ENCODE measurements around the gene CARF. TPM values are rescaled to one million over a fixed set of nuclear protein-coding genes. Genes with fewer than 3 reads are reported as not detected.
"Not testable (repeated sequence)": the region's sequence is repeated elsewhere in the genome, so short reads cannot be mapped to it uniquely, and the experiment has no call there.

The CARF gene
- total RNA-seq, 1 donor from 2014 or later: 3.6 TPM

DNA sequence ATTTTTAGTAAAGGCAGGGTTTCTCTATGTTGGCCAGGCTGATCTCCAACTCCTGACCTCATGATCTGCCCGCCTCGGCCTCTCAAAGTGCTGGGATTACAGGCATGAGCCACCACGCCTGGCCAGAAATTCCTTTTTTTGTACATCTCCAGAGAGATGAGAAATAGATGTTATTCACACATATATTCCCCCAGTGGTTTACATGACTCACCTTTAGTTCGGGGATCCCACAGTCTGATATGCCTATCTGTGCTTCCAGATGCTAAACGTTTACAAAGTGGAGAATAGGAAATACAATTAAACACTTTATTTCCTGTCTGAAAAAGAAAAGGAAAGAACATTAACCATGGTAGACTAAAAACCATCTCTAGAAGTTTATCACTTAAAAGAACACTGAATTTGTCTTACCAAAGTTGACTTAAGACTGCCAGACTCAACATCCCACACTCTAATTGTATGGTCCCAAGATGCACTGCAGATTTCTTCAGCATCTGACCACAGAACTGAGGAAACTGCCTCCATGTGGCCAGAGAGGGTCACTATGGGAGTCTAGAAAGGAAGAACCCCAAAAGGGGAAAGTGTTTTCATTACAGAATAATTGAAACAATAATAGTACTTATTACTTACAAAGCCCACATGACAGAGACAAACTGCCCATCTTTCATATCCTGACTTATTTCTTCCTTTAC, 27.9 kb upstream of the CARF start:
- no peaks in the 10 kb centered on the region for H3K27me3 ChIP-seq (ENCODE audit: insufficient read depth, low read length)
- no peak overlapping the region for H3K4me3 Mint-ChIP-seq (ENCODE audit: unreplicated experiment)
- TF ChIP-seq, protein P1, sequence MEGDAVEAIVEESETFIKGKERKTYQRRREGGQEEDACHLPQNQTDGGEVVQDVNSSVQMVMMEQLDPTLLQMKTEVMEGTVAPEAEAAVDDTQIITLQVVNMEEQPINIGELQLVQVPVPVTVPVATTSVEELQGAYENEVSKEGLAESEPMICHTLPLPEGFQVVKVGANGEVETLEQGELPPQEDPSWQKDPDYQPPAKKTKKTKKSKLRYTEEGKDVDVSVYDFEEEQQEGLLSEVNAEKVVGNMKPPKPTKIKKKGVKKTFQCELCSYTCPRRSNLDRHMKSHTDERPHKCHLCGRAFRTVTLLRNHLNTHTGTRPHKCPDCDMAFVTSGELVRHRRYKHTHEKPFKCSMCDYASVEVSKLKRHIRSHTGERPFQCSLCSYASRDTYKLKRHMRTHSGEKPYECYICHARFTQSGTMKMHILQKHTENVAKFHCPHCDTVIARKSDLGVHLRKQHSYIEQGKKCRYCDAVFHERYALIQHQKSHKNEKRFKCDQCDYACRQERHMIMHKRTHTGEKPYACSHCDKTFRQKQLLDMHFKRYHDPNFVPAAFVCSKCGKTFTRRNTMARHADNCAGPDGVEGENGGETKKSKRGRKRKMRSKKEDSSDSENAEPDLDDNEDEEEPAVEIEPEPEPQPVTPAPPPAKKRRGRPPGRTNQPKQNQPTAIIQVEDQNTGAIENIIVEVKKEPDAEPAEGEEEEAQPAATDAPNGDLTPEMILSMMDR (IDR thresholded peaks at IDR 0.05; ENCODE audit: insufficient read depth, low read depth, low read length): no peak
- no peak for TF ChIP-seq EZH2 (IDR thresholded peaks at IDR 0.05; ENCODE audit: insufficient read depth, low read length)
- H3K9me3 Mint-ChIP-seq (ENCODE audit: unreplicated experiment): no peaks in the 10 kb centered on the region
- H3K9me3 ChIP-seq (ENCODE audit: insufficient read depth, low read depth, low read length): no peaks in the 10 kb centered on the region
- FAIRE-seq (peak; percentile 68), DNase-seq (ENCODE audit: low read depth) (peak; percentile 48)
- no peak overlapping the region for H2AFZ ChIP-seq (ENCODE audit: low read depth, low read length)
- H3K4me3 ChIP-seq (ENCODE audit: insufficient read depth, low read depth, low read length): no peak overlapping the region
- no peaks in the 10 kb centered on the region for H3K4me1 Mint-ChIP-seq (ENCODE audit: low read depth, unreplicated experiment)
- H3K9ac ChIP-seq (ENCODE audit: low read length): peak overlapping the region; percentile 23
- no peaks in the 10 kb centered on the region for H3K79me2 ChIP-seq (ENCODE audit: insufficient read depth, low read length)
- H3K4me2 ChIP-seq (ENCODE audit: low read length): peak overlapping the region; percentile 3
- peaks cover 13% of the 10 kb centered on the region for H3K36me3 ChIP-seq (ENCODE audit: insufficient read depth, low read length)
- H3K36me3 Mint-ChIP-seq (ENCODE audit: low read depth, unreplicated experiment): peaks cover 4% of the 10 kb centered on the region
- no peaks in the 10 kb centered on the region for H3K27me3 Mint-ChIP-seq (ENCODE audit: low read depth, unreplicated experiment)
- no peak overlapping the region for H3K27ac Mint-ChIP-seq (ENCODE audit: unreplicated experiment)
- no peaks in the 10 kb centered on the region for H3K4me1 ChIP-seq (ENCODE audit: insufficient read depth, low read length)
- no peaks in the 10 kb centered on the region for H4K20me1 ChIP-seq (ENCODE audit: insufficient read depth, low read length)
- H3K27ac ChIP-seq (ENCODE audit: low read depth, low read length): peak overlapping the region; percentile 13

DNA sequence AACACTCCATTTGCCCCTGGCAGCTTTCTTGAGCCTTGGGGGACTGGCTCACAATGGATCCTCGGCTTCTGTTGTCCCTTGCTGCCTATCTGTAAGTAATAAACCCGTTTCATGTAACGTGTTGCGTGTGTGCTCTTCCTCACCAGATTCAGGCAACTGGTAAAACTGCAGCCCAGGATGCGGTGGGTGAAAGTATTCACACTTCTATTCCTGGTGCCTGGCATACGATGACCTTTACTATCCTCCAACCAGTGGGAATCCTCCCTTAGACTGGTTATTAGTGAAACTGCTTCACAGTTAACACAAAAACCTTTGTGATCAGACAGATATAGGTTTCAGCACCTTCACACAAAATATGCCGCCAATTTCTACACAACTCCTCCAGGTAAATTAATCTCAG, 26.9 kb upstream of the CARF start:
- H3K27me3 Mint-ChIP-seq (ENCODE audit: low read depth, unreplicated experiment): no peaks in the 10 kb centered on the region
- FAIRE-seq (no peak), DNase-seq (ENCODE audit: low read depth) (no peak)
- H3K79me2 ChIP-seq (ENCODE audit: insufficient read depth, low read length): no peaks in the 10 kb centered on the region
- H3K4me3 Mint-ChIP-seq (ENCODE audit: unreplicated experiment): no peak overlapping the region
- H3K9me3 ChIP-seq (ENCODE audit: insufficient read depth, low read depth, low read length): no peaks in the 10 kb centered on the region
- no peaks in the 10 kb centered on the region for H4K20me1 ChIP-seq (ENCODE audit: insufficient read depth, low read length)
- H3K27ac ChIP-seq (ENCODE audit: low read depth, low read length): no peak overlapping the region
- H3K4me1 Mint-ChIP-seq (ENCODE audit: low read depth, unreplicated experiment): no peaks in the 10 kb centered on the region
- H3K27me3 ChIP-seq (ENCODE audit: insufficient read depth, low read length): no peaks in the 10 kb centered on the region
- no peak overlapping the region for H3K4me3 ChIP-seq (ENCODE audit: insufficient read depth, low read depth, low read length)
- no peaks in the 10 kb centered on the region for H3K4me1 ChIP-seq (ENCODE audit: insufficient read depth, low read length)
- no peak overlapping the region for H3K9ac ChIP-seq (ENCODE audit: low read length)
- peaks cover 4% of the 10 kb centered on the region for H3K36me3 Mint-ChIP-seq (ENCODE audit: low read depth, unreplicated experiment)
- no peak overlapping the region for H2AFZ ChIP-seq (ENCODE audit: low read depth, low read length)
- TF ChIP-seq, protein P1 (IDR thresholded peaks at IDR 0.05; ENCODE audit: insufficient read depth, low read depth, low read length): no peak
- TF ChIP-seq EZH2 (IDR thresholded peaks at IDR 0.05; ENCODE audit: insufficient read depth, low read length): no peak
- H3K36me3 ChIP-seq (ENCODE audit: insufficient read depth, low read length): peaks cover 16% of the 10 kb centered on the region
- no peaks in the 10 kb centered on the region for H3K9me3 Mint-ChIP-seq (ENCODE audit: unreplicated experiment)
- no peak overlapping the region for H3K4me2 ChIP-seq (ENCODE audit: low read length)
- no peak overlapping the region for H3K27ac Mint-ChIP-seq (ENCODE audit: unreplicated experiment)

DNA sequence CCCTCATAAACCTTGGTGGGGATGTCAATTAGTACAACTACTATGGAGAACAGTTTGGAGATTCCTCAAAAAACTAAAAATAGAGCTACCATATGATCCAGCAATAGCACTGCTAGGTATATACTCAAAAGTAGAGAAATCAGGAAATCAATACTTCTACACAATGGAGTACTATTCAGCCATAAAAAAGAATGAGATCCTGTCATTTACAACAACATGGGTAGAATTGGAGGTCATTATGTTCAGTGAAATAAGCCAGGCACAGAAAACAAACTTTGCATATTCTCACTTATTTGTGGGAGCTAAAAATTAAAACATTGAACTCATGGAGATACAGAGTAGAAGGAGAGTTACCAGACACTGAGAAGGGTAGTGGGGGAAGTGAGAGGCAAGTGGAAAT, 6.6 kb upstream of the CARF start:
- H3K4me3 Mint-ChIP-seq (ENCODE audit: unreplicated experiment); H3K4me2 ChIP-seq (ENCODE audit: low read length); FAIRE-seq; H3K27ac Mint-ChIP-seq (ENCODE audit: unreplicated experiment); H2AFZ ChIP-seq (ENCODE audit: low read depth, low read length); H3K36me3 ChIP-seq (ENCODE audit: insufficient read depth, low read length); H4K20me1 ChIP-seq (ENCODE audit: insufficient read depth, low read length); H3K27me3 Mint-ChIP-seq (ENCODE audit: low read depth, unreplicated experiment); H3K4me1 ChIP-seq (ENCODE audit: insufficient read depth, low read length); H3K27ac ChIP-seq (ENCODE audit: low read depth, low read length); H3K9ac ChIP-seq (ENCODE audit: low read length); DNase-seq (ENCODE audit: low read depth); H3K4me1 Mint-ChIP-seq (ENCODE audit: low read depth, unreplicated experiment); H3K9me3 Mint-ChIP-seq (ENCODE audit: unreplicated experiment); H3K27me3 ChIP-seq (ENCODE audit: insufficient read depth, low read length); H3K4me3 ChIP-seq (ENCODE audit: insufficient read depth, low read depth, low read length); H3K9me3 ChIP-seq (ENCODE audit: insufficient read depth, low read depth, low read length): not testable (repeated sequence)
- peaks cover 14% of the 10 kb centered on the region for H3K36me3 Mint-ChIP-seq (ENCODE audit: low read depth, unreplicated experiment)
- H3K79me2 ChIP-seq (ENCODE audit: insufficient read depth, low read length): peaks cover 60% of the 10 kb centered on the region

Data from astrocyte (in vitro differentiated cells and primary cell).